AG04449 (cell line): ENCODE results near the gene PDE11A.
"Not testable (repeated sequence)": the region's sequence is repeated elsewhere in the genome, so short reads cannot be mapped to it uniquely, and the experiment has no call there.

ENCODE experiments used
- CTCF ChIA-PET: fragments of 350-600 bp; formaldehyde crosslinking; extraction: SDS; loops from one replicate; lab custom pipeline; 2021; ENCODE audit warnings: antibody characterized with exemption; lab: Yijun Ruan, JAX
- POLR2A ChIA-PET: fragments of 400-600, 350-600 bp; formaldehyde crosslinking; extraction: SDS; loops from one replicate; lab custom pipeline; 2020; ENCODE audit warnings: antibody characterized with exemption, inconsistent platforms; lab: Yijun Ruan, JAX
- DNase-seq: peaks from one replicate; pipeline ENCODE4 v3.0.0-alpha.2; 2010; ENCODE audit warnings: low read depth, low spot score
- H3K4me3 ChIP-seq: 2 replicates; pipeline ENCODE4 v1.5.1; 2011; ENCODE audit warnings: low read depth, mild to moderate bottlenecking, control low read depth, low read length
- TF ChIP-seq, protein P1 (sequence below): IDR thresholded peaks from one replicate; pipeline ENCODE4 v1.5.1; 2011; ENCODE audit warnings: mild to moderate bottlenecking, moderate library complexity, low read length, control low read depth, inconsistent platforms; ENCODE audit not compliant: insufficient read depth; ENCODE audit errors: missing control alignments

The PDE11A gene

DNA sequence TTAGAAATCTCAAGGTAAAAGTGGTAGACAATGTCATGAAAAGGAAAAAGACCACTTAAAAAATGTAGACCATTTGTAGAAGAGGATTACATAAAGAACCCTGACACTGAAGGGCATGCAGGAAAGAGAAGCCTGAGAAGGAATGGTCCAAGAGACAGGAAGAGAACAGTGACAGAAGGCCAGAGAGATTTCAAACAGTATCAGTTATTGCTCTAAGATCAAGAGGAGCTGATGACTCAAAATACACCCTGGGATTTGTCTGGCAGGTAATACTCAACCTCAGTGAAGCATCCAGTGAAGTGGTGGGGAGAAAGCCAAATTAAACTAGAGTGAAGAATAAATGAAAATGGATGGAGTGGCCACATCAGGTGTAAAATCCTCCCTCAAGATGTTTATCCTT is 100.5 kb downstream of the PDE11A start:
- ChIA-PET CTCF (interaction anchor here (1.0 to 4.0 kb wide), 2 partner anchors 11 to 18 kb away, joined by 3 to 20 read pairs; no protein-coding TSS in a partner anchor), POLR2A (no interaction called here)
- TF ChIP-seq, protein P1, sequence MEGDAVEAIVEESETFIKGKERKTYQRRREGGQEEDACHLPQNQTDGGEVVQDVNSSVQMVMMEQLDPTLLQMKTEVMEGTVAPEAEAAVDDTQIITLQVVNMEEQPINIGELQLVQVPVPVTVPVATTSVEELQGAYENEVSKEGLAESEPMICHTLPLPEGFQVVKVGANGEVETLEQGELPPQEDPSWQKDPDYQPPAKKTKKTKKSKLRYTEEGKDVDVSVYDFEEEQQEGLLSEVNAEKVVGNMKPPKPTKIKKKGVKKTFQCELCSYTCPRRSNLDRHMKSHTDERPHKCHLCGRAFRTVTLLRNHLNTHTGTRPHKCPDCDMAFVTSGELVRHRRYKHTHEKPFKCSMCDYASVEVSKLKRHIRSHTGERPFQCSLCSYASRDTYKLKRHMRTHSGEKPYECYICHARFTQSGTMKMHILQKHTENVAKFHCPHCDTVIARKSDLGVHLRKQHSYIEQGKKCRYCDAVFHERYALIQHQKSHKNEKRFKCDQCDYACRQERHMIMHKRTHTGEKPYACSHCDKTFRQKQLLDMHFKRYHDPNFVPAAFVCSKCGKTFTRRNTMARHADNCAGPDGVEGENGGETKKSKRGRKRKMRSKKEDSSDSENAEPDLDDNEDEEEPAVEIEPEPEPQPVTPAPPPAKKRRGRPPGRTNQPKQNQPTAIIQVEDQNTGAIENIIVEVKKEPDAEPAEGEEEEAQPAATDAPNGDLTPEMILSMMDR, result no peak
- no peak for DNase-seq
- H3K4me3 ChIP-seq, result no peak overlapping the region

DNA sequence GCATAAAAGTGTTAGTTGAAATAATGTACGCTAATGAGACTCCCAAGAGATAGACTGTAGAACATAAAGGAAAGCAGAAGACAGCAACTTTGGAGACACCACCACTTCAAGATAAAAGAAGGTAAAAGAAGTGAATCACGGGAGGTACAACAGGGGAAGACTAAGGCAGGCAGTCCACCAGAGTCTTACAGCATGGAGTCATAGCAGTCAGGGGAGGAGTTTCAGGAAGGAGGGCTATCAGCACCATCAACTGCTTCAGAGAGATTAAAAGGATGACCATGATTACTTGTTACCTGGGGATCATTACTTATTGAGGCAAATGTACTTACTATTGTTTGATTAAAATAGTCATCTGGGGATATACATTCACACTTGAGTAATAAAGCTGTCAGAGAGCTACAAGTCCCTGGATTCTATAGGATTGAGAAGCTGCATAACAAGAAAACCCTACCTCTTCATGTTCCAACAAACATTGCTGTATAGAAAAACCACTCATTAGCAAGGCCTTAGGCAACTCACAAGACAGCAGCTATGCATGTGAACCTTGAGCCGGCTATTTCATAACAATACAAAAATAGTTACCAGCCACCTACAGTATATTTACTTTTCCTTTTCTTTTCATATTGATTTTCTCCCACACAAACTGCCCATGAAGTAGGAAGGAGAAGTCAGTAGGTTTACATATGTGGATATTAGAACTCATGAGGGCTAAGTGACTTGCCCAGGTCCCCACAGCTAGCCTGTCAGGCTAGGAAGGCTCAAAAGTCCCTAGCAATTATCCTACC is 101.7 kb downstream of the PDE11A start:
- POLR2A ChIA-PET, result no interaction called here
- no peak for DNase-seq
- CTCF ChIA-PET, result interaction anchor here (4.0 kb wide), 1 partner anchor 13 kb away, joined by 20 read pairs; no protein-coding TSS in a partner anchor
- H3K4me3 ChIP-seq, result no peak overlapping the region
- TF ChIP-seq, protein P1, result no peak

DNA sequence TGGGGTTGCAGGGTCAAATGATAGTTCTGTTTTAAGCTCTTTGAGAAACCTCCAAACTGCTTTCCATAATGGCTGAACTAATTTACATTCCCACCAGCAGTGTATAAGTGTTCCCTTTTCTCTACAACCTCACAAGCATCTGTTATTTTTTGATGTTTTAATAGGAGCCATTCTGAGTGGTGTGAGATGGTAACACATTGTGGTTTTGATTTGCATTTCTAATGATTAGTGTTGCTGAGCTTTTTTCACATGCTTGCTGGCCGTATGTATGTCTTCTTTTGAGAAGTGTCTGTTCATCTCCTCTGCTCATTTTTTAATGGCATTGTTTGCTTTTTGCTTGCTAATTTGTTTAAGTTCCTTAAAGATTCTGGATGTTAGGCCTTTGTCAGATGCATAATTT is 107.7 kb downstream of the PDE11A start:
- TF ChIP-seq, protein P1, result no peak
- DNase-seq, result no peak
- ChIA-PET CTCF (interaction anchor here (4.1 kb wide), 1 partner anchor 18 kb away, joined by 18 read pairs; no protein-coding TSS in a partner anchor), POLR2A (no interaction called here)
- H3K4me3 ChIP-seq, result no peak overlapping the region

DNA sequence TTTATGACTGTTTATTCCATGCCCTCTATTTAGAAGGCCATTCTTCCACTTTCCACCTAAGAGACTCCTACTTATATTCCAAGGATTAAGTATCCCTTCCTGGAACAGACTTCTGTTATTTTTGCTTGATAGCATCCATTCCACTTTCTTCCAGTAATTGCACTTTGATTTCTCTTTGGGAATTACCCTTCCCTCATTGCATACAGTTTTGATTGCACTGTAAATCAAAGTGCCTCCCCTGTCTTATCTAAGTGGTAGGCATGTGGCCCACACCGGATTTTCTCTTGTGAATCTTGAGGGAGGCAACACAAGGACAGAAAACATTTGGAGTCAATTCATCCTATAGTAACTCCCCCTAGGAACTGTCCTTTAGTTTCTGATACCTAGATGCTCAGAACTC is 120.4 kb downstream of the PDE11A start:
- POLR2A ChIA-PET, result no interaction called here
- no peak for DNase-seq
- TF ChIP-seq, protein P1, result no peak
- no peak overlapping the region for H3K4me3 ChIP-seq
- CTCF ChIA-PET, result no interaction called here

DNA sequence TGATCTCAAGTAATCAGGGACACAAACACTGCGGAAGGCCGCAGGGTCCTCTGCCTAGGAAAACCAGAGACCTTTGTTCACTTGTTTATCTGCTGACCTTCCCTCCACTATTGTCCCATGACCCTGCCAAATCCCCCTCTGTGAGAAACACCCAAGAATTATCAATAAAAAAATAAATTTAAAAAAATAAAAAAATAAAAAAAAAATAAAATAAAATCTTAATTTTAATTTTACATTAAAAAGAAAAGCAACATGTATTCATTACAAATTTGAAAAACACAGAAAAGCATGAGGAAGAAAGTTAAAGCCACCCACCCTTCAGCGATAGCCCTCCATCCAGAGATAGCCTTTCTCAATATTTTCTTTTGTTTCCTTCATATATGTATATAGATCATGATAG is 125.0 kb downstream of the PDE11A start:
- POLR2A ChIA-PET, H3K4me3 ChIP-seq, CTCF ChIA-PET, DNase-seq: not testable (repeated sequence)

DNA sequence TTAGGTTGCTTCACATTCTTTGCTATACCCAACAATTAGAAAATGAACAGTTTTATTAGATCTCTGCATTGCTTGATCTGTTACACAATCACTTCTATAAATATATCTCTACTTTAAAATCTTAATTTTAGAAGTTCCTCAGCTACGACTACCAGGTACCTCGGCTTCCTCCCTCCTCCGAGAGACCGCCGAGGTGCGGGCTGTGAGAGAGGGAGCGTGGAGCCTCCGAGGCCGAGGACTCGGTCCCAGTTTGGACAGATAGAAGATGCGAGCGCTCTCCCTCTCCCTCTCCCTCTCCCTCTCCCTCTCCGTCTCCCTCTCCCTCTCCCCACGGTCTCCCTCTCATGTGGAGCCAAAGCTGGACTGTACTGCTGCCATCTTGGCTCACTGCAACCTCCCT is 128.0 kb downstream of the PDE11A start:
- H3K4me3 ChIP-seq, CTCF ChIA-PET, DNase-seq, POLR2A ChIA-PET: not testable (repeated sequence)

DNA sequence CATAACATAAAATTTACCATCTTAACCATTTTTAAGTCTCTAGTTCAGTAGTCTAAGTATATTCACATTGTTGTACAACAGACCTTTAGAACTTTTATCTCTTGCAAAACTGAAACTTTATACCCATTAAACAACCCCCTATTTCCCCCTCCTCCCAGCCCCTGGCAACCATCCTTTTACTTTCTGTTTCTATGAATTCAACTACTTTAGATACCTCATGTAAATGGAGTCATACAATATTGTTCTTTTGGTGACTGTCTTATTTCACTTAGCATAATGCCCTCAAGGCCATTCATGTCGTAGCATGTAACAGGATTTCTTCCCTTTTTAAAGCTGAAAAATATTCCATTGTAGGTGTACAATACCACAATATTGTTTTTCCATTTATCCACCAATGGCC is 129.8 kb downstream of the PDE11A start:
- CTCF ChIA-PET, result interaction anchor here (0.8 to 1.0 kb wide), 2 partner anchors 12 to 36 kb away, joined by 3 read pairs; no protein-coding TSS in a partner anchor
- POLR2A ChIA-PET, result no interaction called here
- no peak for DNase-seq
- TF ChIP-seq, protein P1, result no peak
- no peak overlapping the region for H3K4me3 ChIP-seq
